Fibroblast of pulmonary artery (primary cell): ENCODE data around the gene PLEK2.
"Not testable (repeated sequence)": the region's sequence is repeated elsewhere in the genome, so short reads cannot be mapped to it uniquely, and the experiment has no call there.

Experiments used
- DNase-seq: peaks from one replicate; pipeline ENCODE4 v3.0.0-alpha.2; 2010; ENCODE audit warnings: low read depth
- H3K4me3 ChIP-seq: replicated peaks from 2 replicates; pipeline ENCODE4 v1.5.1; 2011; ENCODE audit warnings: low read depth, mild to moderate bottlenecking, control low read depth, low read length, moderate library complexity
- TF ChIP-seq, protein P1 (sequence below): IDR thresholded peaks from 2 replicates; pipeline ENCODE4 v1.5.1; 2011; ENCODE audit warnings: mild to moderate bottlenecking, control low read depth, low read length, inconsistent platforms; ENCODE audit errors: missing control alignments

Gene PLEK2, protein sequence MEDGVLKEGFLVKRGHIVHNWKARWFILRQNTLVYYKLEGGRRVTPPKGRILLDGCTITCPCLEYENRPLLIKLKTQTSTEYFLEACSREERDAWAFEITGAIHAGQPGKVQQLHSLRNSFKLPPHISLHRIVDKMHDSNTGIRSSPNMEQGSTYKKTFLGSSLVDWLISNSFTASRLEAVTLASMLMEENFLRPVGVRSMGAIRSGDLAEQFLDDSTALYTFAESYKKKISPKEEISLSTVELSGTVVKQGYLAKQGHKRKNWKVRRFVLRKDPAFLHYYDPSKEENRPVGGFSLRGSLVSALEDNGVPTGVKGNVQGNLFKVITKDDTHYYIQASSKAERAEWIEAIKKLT

DNA sequence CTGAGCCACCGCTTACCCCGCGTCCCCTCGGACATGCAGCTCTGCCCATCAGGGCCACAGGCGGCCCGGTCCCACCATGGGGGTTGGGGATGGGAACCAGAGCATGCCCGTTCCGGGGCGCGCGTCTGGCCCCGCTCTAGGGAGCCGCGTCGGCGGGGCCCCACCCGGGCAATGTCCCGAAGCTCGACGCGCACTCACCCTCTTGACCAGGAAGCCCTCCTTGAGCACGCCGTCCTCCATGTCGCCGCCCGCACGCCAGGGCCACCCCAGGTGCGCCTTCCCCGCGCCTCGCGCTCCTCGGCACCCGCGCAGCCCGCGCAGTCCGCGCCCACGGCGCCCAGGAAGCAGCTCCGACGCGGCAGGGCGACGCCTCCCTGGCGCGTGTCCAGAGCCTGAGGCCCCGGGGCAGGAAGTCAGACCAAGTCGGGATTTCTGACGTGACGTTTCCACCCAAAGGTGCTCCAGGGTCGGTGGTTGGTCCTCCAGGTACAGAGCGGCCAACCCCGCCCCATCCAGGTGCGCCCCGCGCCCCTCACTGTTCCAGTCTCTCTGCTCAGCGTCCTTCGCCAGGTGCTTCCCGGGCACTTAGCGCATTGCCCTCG lies at the start of gene PLEK2:
PLEK2 (minus strand) TSS at position 346 of the 602 bp plus-strand sequence; CDS start at position 240, 106 bp downstream.
- H3K4me3 ChIP-seq: peak within 1 kb of the TSS; percentile 49
- DNase-seq: peak; percentile 33

DNA sequence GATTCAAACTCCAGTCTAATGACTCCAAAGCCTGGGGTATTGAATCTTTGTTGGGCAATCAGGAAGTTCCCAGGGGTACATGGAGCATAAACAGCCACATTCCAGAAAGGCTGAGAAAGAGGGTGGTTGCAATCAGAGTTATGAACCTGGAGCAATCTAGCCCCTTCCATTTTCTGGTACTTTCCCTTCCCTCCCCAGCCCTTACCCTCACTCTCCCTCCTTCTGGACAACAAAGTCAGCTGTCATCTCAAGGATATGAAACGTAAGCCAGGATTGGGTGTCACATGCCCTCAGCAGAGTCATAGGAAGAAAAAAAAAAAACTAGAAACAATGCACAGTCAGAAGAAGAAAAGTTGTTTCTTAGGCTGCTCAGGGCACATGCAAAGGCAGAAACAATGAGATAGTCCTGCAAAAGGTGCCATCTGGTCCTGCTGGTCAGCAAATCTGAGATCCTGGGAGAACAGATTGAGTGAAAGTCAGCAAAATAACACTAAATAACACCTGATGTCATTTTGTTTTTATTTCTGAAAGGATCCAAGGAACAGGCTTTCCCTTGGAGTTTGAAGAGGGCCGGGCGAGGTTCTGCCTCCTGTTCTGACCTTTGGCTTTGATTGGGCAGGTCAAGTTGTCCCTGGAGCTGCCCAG lies 49.5 kb upstream of the PLEK2 start:
- DNase-seq: peak; percentile 69
- TF ChIP-seq, protein P1, sequence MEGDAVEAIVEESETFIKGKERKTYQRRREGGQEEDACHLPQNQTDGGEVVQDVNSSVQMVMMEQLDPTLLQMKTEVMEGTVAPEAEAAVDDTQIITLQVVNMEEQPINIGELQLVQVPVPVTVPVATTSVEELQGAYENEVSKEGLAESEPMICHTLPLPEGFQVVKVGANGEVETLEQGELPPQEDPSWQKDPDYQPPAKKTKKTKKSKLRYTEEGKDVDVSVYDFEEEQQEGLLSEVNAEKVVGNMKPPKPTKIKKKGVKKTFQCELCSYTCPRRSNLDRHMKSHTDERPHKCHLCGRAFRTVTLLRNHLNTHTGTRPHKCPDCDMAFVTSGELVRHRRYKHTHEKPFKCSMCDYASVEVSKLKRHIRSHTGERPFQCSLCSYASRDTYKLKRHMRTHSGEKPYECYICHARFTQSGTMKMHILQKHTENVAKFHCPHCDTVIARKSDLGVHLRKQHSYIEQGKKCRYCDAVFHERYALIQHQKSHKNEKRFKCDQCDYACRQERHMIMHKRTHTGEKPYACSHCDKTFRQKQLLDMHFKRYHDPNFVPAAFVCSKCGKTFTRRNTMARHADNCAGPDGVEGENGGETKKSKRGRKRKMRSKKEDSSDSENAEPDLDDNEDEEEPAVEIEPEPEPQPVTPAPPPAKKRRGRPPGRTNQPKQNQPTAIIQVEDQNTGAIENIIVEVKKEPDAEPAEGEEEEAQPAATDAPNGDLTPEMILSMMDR: no peak
- H3K4me3 ChIP-seq: no peak overlapping the region

More for the DNA sequence above, at the start of gene PLEK2:
- TF ChIP-seq, protein P1: no peak

DNA sequence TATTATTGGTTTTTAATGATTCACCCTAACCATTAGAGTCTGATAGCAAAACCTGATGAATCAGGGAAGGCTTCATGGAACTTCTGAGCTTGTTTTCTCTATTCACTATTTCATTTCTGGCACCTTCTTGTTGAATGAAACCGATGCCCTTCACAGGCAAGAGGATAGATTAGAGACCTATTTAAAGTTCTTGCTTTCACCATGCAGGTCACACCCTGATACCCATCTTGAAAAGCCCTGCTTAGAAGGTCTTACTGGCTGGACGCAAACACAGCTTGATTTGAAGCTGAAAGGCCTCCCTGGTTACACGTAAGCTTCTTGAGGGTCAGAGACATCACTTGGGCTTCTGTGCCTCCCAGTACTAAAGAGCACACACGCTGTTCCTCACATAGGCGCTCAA lies 47.4 kb upstream of the PLEK2 start:
- no peak for DNase-seq
- TF ChIP-seq, protein P1: no peak
- no peak overlapping the region for H3K4me3 ChIP-seq

DNA sequence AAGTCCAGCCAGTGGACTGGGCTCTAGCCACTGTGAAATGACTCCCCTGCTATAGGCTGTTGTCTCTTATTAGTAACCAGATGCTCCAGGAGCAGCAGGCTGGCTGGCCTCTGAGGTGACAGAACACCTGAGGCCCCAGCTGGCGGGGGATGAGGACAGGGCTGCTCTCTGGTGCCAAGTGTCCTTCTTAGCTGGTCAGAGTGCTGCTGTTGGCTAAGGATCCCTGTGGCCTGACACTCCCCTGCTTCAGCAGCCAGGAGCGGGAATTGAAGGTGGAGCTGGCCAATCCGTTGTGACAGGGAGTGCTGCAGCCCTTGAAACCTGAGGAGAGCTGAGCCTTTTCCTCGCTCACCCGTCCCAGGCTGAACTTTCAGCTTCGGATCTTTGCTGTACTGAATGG lies 45.8 kb upstream of the PLEK2 start:
- H3K4me3 ChIP-seq: no peak overlapping the region
- no peak for DNase-seq
- TF ChIP-seq, protein P1: no peak

DNA sequence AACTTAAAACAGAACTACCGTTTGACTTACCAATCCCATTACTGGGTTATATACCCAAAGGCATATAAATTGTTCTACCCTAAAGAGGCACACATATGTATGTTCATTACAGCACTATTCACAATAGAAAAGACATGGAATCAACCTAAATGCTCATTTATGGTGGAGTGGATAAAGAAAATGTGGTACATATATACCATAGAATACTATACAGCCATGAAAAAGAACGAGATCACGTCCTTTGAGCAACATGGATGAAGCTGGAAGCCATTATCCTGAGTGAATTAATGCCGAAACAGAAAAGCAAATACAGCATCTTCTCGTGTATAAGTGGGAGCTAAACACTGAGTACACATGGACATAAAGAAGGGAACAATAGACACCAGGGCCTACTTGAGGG lies 44.8 kb upstream of the PLEK2 start:
- no peak for DNase-seq
- TF ChIP-seq, protein P1: no peak
- no peak overlapping the region for H3K4me3 ChIP-seq

DNA sequence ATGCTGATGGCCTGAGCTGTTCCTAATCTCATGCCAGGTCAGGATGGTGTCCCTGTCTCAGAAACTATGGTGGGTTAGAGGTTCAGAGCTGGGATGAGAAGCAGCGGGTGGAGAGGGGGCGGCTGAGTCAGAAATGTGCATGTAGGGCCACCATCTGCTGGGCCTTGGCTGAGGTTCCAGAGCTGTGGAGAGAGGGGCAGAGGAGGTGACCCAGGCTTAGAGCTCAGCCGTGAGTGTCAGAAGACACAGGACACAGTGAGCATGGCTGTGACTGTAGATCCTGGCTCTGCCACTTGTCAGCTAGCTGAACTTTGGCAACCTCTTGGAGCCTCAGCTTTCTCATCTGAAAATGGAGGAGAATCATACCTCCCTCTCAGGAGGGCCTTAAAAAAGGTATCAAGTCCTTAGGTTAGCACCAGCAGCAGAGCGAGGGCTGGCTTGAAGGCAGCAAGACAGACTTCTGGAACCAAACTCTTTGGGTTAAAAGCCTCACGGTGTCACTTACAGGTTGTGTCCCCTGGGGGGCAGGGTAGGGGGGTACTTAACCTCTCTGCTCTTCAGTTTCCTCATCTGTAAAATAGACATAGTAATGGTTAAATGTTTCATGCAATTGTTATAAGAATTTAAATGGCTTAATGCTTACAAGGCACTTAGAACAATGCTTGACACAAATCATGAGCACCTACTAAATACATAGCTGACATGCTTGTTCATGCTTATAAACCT lies 41.8 kb upstream of the PLEK2 start:
- TF ChIP-seq, protein P1: no peak
- H3K4me3 ChIP-seq: no peak overlapping the region
- DNase-seq: no peak

DNA sequence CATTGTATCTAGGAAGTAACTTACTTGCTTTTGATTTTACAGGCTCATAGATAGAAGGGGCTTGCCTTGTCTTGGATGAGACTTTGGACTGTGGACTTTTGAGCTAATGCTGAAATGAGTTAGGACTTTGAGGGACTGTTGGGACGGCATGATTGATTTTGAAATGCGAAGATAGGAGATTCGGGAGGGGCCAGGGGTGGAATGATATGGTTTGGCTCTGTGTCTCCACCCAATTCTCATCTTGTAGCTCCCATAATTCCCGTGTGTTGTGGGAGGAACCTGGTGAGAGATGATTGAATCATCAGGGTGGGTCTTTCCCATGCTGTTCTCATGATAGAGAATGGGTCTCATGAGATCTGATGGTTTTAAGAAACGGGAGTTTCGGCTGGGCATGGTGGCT lies 39.7 kb upstream of the PLEK2 start:
- not testable (repeated sequence) for H3K4me3 ChIP-seq, DNase-seq
